GM21447 (cell line): Measurements from ENCODE around the gene NDUFAF8.
"Not testable (repeated sequence)": the region's sequence is repeated elsewhere in the genome, so short reads cannot be mapped to it uniquely, and the experiment has no call there.

Source experiments
- ATAC-seq: cut with Tn5 transposase; IDR thresholded peaks from one replicate; pipeline ENCODE4 v1.9.1; 2021; ENCODE audit not compliant: unreplicated experiment

Gene NDUFAF8

DNA sequence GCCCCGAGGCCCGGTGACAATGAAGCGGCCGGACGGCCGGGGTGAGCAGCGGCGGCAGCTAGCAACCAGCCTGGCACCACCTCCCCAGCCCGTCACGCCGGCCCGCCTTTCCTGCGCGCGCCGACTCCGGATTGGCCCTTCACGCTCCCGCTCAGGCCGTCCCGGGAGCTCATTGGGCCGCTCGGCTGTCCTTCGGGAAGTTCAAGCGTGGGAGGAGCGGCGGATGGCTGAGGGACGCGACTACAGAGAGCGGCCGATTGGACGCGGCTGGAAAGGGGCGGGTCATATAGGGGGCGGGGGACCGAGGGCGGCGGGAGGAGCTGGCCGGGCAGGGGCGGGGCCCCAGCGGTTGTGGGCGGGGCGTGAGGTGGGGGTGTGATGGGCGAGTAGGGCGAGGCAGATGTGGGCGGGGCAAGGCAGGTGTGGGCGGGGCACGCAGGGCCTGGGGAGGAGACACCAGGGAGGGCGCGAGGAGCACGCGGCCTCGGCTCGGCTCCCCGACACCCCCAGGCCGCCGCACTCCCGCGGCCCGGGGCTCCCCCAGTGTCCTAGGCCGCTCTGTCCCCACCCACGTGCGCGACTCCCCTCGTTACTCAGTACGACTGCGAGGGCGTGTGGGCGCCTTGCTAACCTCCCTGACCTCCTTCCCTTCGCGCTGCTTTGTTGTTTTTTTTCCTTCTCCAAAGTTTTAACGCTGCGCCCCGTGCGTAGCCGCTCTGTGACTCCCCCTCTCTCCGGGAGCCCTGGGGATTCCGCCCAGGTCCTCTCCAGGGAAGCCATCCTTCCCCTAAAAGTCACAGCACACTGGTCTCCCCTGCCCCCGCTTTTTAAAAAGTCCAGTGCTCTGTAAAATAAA, 16.0 kb upstream of the NDUFAF8 start, which contains the start of gene CEP131:
TSS of gene CEP131 (minus strand) at position 60 of the 856 bp plus-strand sequence. CDS start 2,909 bp downstream, outside the sequence.
- peak; percentile 97 for ATAC-seq

- no peak for ATAC-seq
Observed at GRCh38 chr17:81223762-81224130, 15.4 kb upstream of the NDUFAF8 start.

DNA sequence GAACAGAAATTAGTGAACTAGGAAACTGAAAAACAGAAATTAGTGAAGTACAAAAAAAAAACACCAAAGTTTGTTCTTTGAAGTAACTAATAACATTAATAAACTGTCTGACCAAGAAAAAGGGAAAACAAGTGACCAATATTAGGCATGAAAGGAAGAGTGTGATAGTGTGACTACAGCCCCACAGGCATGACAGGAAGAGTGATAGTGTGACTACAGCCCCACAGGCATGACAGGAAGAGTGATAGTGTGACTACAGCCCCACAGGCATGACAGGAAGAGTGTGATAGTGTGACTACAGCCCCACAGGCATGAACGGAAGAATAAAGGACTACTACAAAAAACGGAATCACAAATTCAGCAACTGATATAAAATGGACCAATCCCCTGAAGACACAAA, 11.5 kb upstream of the NDUFAF8 start:
- ATAC-seq, result not testable (repeated sequence)

DNA sequence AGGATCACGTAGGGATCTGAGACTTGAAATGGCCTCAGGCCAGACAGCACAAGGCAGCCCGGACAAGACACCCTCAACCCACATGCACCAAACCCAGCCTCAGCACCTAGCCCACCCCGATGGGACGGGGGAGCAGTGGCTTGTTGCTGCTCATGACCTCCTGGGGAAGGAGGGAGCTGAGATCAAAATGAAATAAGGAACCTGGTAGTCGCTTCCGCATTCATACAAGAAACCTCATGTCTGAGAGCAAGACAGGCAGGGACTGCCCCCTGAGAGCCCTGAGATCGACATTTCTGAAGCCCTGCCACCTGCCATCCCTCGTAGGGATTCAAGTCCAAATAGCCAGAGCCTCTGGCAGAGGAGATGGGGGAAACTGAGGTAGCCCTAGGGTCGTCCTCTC, 10.7 kb upstream of the NDUFAF8 start:
- no peak for ATAC-seq

- ATAC-seq, result no peak
Observed at GRCh38 chr17:81228834-81229665, 10.1 kb upstream of the NDUFAF8 start.

DNA sequence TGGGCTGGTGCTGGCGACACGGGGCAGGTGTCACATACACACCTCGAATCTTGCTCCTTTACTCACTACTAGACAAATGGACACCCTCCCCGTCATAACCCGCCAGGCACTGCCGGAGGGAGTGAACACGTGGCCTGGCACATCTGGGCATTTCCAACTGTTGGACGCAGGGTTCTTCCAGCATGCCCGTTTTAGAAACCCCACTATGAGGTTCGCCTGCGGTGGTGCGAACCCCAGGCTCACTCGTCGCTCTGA, 9.5 kb upstream of the NDUFAF8 start:
- ATAC-seq, result no peak

- no peak for ATAC-seq
Observed at GRCh38 chr17:81230043-81230820, 8.9 kb upstream of the NDUFAF8 start.

- ATAC-seq, result no peak
Observed at GRCh38 chr17:81231121-81231645, 7.9 kb upstream of the NDUFAF8 start.

- ATAC-seq, result no peak
Observed at GRCh38 chr17:81231766-81232581, 7.1 kb upstream of the NDUFAF8 start.

DNA sequence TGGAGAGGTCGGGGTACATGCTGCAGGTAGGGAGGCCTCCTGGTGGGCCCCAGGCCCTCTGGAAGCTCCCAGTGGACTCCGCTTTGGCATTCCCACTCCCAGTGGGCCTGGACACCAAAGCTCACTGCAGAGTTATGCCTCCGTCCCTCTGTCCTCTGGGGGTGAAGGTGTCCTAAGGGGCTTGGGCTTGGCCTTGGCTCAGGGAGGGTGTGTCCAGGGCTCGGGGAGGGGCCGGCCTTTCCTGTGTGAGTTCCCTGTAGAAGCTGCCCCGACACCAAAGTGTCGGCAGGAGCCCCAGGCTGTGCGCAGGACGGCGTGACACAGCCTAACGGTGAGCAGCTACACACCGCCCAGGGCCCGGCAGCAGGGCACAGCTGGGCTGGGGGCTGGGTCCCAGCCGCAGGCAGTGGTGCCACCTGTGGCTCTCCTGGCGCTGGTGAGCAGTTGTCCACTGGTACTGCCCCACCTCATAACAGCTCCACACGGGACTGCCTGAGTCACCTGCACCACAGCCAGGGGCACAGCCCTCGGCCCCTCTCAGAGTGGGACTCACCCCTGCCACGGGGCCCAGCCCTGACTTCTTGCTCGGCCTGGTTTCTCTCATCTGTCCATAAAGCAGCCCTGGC, 6.4 kb upstream of the NDUFAF8 start:
- no peak for ATAC-seq

DNA sequence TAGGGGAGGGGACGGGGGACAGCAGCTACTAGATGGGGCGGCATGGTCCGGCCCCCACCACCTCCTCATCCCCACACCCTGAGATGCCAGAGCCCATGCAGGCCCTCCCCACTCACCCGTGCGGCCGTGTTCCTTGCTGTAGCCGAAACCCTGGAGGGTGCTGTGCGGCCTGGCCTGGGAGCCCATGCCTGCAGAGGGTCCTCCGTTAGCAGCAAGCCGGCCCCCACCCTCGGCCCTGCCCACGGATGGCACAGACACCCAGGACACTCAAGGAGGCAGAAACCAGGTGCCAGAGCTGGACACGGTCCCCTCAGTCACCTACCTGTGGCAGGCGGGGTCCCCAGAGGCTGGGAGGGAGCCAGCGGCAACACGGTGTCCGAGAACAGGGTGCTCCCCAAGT, 5.8 kb upstream of the NDUFAF8 start:
- ATAC-seq, result no peak

DNA sequence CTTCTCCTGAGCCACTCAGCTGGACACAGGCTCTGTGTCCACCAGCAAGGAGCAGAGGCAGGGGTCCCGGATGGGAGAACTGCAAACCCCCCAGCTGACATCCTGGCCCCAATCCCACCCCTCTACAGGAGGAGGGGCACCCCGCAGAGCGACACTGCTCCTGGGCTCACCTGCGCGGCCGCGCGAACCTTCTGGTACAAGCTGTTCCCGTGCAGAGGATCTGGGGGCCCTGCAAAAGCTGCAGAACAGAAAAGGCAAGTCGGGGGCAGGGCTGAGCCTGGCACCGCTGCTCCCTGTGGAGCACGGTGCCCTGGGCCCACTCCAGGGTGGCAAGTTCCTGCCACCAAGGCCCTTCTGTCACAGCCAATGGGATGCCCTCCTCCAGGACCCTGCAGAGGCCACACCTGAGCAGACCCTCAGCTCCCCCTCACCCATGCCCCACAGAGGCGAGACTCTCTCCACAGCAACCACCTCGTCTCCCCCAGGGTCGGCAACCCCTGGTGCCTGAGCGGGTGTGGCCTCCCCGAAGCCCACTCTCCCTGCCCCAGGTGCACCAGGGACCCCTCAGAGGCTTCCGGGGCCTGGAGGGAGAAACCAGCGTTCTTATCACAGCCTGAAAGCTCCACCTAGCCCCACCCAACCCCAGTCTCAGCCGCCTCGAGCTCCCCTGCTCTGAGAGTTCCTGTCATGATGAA, 5.2 kb upstream of the NDUFAF8 start:
- no peak for ATAC-seq

DNA sequence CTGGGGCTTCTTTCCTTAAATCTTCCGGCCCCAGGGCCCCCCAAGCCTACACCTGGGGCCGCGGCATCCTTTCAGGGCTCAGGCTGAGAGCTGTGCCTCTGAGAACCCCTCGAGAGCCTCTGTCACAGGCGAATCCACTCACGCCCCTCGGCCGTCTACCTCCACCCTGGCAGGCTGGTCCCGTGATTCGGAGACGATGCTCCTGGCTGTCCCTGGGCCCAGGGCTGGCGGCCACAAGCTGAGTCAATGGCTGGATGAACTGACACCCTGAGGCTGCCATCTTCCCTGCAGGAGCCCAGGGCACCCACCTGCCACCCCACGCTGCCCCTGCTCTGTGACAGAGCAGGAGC, 4.6 kb upstream of the NDUFAF8 start:
- no peak for ATAC-seq

DNA sequence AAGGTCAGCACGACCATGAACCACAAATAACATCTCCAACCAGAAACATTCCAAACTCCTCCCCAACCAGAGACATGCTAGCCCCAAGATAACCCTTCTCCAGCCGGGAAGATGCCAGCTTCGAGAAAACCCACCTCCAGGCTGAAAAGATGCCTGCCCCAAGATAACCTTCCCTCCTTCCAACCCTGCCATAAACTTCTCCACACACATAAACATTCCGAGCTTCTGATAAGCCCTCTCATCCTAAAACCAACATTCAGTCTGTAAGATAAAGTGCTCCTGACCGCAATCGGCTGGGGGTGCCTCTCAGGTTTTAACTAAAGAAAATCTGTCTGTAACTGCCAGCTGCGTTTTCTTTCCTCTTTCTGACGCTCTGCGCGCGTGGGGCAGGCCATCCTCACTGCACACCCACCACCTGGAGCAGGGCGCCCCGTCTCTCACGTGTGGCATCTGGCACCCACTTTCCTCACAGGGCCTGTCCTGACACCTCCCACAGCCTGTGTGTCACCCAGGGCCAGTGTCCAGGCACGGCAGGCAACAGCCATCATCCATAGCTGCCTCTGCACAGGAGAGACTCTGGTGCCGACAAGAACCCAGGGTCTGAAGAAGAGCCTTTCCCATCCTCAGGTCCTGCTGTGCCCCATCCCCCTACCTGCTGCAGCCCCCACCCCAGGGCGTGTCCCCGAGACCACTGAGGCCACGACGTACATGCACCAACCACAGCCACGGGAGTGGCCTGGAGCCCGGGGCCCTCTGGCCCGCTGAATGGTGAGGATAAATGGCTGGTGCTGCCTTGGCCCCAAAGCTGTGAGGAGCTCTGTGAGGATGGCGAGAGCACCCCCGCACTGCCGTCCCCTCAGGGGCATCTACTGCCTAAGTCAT, 3.9 kb upstream of the NDUFAF8 start:
- ATAC-seq, result no peak

DNA sequence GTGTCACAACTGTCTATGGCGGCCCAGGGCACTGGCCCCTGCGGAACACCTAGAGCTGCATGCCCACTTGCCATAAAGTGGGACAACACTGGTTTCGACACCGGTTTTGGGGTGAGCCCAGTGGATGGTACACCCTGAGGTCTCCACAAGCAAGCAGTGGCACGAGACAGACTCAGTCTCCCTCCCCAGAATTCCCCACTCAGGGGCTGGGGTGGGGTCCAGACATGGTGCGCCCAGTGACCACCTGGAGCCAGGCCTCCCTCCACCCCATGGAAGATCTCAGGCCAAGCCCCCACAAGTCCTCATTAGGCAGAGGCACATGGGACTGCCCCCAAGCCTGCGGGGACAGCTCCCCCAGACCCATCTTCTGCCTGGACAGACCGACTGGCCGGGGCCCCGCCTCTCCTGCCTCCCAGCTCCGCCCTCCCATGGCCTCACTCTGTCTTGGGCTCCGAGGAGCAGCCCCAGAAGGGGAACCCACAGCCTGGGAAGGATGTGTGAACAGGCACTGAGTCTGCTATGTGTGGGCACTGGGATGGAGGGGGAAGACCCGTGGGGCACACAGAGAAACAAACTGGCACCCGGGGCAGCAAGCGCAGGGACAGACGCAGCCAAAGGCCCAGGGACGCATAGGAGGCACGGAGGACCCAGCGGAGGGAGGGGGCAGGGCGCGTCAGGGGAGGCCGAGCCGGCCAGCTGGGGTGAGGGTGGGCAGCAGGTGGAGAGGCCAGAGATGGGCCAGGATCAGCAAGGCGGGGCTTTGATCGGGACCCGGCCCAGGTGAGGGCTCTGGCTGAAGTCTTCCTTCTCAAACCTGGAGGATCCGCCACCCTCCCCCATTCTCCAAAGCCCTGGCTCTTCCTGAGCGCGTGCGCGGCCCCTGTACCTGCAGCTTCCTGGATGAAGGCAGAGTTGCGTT, 3.0 kb upstream of the NDUFAF8 start:
- ATAC-seq, result no peak

DNA sequence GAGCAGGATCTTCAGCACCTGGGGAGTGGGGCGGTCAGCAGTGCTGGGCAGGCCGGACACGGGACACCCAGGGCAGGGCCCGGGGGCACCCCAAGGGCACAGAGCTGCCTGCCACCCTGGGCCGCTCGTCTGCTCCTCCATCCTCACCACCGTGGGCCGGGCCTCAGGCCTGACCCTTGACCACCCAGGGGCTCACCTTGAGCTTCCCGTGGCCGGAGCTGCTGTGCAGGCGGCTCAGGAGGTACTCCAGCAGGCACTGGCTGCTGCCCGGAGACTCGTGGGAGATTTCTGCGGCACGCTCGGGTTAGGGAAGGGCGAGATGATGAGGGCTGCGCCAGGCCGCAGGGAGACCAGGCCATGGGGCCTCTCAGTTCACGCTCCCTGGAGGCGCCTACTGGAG, 2.3 kb upstream of the NDUFAF8 start:
- ATAC-seq, result no peak
